ENCODE results near the gene UBE2I.

The UBE2I gene

DNA sequence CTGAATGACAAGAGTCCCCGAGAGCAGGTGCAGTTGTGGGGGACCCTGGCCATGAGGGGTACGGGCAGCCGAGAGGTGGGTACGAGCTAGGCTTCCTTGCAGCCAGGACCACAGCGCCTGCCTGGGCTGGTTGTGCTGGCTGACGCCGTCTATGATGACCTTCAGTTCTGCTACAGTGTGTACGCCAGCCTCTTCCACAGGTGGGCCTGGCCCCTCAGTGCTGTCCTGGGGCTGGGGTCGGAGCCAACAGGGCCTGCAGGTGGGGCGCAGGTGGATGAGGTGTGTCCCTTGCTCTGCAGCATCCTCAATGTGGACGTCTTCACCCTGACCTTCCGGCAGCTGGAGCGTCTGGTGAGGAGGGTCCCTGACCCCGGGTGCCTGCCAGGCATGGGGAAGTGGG lies 35.1 kb downstream of the UBE2I start:
- no peak for DNase-seq

DNA sequence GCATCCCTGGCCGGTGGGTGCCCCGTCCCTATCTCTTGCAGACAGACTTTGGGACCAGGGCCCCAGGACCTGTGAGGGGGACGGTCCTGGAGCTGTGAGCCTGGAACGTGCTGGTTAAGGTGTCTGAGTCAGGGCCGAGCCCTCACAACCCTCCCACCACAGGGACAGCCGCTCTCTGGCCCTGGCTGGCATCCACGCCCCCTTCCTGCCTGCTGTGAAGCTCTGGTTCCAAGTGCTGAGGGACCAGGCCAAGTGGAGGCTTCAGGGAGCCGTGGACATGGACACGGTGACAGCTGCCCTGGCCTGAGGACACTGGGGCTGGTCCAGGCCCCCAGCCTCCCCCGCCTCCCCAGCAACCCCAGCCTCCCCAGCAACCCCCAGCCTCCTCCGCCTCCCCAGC lies 35.7 kb downstream of the UBE2I start:
- no peak for DNase-seq

DNA sequence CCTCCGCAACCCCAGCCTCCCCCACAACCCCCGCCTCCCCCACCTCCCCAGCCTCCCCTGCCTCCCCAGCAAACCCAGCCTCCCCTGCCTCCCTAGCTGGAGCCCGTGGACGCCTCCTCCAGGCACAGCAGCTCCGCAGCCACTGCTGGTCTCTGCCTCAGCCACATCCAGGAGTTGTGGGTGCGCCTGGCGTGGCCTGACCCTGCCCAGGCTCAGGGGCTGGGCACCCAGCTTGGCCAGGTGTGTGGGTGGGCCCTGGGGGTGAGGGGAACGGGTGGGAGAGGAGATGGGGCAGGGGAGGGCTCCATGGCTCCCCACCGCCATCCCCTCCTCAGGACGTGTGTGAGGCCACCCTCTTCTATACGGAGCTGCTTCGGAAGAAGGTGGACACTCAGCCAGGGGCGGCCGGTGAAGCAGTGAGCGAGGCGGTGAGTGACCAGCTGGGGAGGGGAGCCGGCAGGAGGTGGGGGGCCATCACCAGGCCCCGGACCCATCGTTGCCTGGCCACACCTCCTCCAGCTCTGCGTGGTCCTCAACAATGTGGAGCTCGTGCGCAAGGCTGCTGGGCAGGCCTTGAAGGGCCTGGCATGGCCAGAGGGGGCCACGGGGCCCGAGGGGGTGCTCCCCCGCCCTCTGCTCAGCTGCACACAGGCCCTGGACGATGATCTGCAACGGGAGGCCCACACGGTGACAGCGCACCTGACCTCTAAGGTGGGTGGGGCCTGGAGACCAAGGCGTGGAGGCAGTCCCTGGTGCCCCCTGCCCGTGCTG lies 36.4 kb downstream of the UBE2I start:
- DNase-seq, result no peak

DNA sequence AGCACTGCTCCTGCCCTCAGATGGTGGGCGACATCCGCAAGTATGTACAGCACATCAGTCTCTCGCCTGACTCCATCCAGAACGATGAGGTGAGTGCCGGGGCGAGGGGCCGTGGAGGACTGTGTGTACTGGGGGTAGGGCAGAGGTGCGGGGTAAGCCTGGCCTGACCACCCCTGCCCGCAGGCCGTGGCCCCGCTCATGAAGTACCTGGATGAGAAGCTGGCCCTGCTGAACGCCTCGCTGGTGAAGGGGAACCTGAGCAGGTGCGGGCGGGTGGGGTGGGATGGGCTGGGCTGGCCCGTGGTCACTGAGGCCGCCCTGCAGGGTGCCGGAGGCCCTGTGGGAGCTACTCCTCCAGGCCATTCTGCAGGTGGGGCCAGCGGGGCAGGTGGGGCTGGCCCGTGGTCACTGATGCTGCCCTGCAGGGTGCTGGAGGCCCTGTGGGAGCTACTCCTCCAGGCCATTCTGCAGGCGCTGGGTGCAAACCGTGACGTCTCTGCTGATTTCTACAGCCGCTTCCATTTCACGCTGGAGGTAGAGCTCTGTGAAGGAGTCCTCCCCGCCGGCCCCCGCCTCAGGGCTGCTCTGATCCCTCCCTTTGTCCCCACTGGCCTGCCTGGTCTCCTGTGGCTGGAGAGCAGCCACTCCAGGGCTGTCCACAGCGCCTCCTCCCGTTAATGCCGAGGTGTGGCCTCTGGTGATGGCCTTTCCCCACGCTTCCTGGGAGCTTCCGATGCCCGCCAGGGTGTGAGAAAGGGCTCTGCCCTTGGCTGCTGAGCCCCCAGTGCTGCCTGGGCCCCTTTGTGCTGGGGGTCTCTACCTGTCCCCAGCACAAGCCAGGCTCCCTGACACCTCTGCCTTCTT lies 37.2 kb downstream of the UBE2I start:
- no peak for DNase-seq

DNA sequence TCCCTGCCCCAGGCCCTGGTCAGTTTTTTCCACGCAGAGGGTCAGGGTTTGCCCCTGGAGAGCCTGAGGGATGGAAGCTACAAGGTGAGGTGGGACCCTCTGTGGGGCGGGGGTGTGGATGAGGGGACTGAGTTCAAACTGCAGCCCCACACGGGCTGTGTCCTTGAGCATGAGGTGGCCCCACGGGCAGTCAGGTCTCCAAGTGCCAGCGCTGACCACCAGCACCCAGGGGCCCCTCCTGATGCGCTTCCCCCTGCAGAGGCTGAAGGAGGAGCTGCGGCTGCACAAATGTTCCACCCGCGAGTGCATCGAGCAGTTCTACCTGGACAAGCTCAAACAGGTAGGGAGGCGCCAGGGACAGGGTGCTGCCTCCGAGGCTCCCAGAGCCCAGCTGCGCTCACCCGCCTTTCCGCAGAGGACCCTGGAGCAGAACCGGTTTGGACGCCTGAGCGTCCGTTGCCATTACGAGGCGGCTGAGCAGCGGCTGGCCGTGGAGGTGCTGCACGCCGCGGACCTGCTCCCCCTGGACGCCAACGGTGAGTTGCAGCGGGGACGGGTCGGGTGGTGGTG lies 37.9 kb downstream of the UBE2I start:
- DNase-seq, result no peak

DNA sequence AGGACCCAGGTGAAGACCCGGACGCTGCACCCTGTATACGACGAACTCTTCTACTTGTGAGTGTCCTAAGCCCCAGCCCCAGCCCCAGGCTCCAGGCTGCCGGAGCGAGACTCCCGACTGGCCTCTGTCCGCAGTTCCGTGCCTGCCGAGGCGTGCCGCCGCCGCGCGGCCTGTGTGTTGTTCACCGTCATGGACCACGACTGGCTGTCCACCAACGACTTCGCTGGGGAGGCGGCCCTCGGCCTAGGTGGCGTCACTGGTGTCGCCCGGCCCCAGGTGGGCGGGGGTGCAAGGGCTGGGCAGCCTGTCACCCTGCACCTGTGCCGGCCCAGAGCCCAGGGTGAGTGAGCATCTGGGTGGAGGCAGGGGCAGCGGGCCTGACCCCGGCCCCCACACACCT lies 38.5 kb downstream of the UBE2I start:
- no peak for DNase-seq

DNA sequence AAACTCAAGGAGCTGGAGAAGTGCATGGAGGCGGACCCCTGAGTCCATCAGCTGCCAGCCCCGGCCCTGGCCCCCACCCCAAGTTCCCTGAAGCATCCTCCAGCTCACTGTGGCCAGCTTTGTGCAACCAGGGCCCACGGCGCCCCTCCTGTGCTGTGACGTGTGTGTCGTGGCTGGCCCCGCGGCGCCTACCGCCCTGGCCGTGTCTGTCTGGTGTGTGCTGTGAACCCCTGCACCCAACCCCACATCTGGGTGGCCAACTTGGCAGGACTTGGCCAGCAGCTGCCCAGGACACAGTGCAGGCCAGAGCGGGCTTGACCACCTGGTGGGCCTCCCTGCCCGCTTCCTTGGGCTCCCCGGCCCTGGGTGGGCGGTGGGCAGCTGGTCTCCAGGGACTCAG lies 39.0 kb downstream of the UBE2I start:
- no peak for DNase-seq

DNA sequence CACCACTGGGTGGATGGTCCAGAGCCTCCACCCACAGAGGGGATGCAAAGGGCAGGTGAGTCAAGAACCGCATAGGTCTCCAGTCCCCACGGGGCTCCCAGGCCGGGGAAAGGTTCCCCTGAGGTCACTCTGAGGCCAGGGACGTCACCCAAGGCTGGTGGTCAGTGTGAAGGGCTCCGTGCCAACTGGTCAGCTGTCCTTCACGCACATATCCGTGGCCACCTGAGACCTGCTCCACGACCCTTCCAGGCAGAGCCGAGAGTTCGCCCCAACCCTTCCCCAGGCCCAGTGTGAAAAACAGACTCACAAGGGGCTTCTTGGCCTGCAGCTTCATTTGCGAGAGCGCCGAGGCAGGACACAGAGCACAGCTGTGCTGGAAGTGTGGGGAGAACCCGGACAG lies 39.5 kb downstream of the UBE2I start:
- DNase-seq, result no peak

DNA sequence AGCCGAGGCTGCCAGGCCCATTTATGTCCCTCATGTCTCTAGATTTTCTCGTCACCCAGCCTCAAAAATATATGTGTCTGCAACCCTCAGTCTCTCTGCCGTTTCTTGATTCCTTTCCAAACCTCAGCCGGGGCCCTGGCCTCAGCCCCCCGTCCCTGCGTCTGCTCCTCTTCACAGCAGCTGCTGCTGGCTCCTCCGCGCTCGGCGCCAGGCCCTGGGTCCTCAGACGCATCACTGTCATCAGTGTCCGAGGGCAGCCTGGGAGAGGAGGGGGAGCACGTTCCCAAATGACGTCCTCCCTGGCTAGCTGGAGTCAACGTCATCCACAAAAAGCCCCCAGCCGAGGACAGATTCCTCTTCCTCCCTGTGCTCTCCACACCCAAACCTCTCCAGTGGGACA lies 39.9 kb downstream of the UBE2I start:
- no peak for DNase-seq

DNA sequence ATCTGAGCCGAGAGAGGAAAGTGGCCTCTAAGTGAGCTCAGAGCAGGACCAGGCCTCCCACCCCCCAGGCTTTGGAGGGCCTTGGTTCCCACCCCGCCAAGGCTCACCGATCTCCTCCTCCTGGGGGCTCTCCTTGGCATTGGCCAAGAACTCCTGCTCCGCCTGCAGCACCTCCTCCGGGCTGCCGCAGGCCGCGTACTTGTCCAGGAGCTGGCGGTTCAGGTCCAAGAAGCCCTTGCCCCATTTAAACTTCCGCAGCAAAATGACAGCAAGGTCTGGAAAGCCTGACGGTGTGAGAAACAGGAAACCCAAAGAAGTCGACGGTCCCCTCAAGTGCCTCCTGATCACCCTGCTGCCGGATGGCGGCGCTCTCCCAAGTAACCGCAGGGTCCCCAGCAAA lies 40.5 kb downstream of the UBE2I start:
- DNase-seq, result no peak

DNA sequence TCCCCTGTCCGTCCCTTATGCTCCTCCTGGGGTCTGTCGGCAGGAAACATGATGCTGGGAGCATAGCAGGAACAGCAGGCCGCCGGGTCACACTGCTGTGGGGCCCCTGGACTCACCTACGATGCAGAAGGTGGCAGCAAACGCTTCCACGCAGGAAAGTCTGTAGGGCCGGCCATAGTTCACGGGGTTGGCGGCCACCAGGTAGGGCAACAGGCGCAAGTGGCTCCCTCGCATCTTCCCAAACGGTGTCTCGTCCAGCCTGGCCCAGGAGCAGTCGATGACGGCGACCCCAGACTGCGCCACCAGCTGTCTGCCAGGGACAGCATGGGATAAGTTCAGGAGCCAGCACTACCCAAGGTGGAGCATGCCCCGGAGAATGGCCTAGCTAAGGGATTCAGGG lies 41.3 kb downstream of the UBE2I start:
- DNase-seq, result no peak

DNA sequence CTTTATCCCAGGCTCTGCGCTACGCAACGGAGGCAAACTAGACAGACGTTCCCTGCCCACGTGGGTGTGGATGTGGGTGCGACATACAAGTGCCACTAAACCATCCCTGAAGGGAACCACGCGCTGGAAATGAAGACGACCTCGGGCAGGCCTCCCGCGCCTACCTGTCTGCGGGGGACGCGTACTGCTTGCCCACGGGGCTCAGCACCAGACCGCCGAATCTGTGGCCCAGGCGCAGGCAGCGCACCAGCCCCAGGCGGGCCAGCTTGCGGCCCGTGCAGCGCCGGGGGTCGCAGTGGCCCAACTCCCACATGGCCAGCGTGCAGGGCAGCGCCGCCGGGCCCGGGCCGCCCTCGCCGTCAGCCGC lies 41.8 kb downstream of the UBE2I start:
- no peak for DNase-seq

DNA sequence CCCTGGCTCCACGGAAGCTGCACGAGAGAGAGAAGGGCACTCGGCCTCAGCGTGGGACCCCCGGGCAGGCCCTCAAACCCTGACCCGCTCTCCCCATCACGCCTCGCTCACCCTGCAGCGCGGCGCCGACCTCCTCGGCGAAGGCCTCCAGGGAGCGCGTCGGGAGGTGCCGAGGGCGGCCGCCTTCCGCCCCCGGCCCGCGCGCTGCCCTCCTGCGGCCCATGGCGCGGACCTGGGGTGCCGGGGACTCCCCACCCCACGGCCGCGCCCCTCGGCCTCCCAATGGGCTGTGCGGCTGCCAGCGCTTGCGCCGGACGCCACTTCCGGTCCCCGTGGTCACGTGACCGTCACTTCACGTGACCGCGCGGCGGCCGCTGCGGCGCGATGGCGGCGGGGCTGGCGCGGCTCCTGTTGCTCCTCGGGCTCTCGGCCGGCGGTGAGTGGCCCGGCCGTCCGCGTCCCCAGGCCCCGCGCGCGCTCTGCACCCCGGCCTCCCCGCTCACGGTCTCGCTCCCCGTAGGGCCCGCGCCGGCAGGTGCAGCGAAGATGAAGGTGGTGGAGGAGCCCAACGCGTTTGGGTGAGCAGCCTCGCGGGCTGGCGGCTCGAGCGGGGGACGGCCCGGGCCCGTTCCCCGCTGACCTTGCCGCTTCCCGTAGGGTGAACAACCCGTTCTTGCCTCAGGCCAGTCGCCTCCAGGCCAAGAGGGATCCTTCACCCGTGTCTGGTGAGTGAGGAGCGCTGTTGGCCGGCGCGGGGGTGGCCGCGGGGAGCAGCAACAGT lies 42.3 kb downstream of the UBE2I start, which contains the start of the genes GNPTG and TSR3:
Gene GNPTG (plus strand): TSS at position 350 of the 781 bp plus-strand sequence. CDS start 35 bp downstream, at position 385.
Gene TSR3 (minus strand): TSS at position 297 of the 781 bp plus-strand sequence. CDS start 74 bp downstream, at position 223.
- peak; percentile 45 for DNase-seq

DNA sequence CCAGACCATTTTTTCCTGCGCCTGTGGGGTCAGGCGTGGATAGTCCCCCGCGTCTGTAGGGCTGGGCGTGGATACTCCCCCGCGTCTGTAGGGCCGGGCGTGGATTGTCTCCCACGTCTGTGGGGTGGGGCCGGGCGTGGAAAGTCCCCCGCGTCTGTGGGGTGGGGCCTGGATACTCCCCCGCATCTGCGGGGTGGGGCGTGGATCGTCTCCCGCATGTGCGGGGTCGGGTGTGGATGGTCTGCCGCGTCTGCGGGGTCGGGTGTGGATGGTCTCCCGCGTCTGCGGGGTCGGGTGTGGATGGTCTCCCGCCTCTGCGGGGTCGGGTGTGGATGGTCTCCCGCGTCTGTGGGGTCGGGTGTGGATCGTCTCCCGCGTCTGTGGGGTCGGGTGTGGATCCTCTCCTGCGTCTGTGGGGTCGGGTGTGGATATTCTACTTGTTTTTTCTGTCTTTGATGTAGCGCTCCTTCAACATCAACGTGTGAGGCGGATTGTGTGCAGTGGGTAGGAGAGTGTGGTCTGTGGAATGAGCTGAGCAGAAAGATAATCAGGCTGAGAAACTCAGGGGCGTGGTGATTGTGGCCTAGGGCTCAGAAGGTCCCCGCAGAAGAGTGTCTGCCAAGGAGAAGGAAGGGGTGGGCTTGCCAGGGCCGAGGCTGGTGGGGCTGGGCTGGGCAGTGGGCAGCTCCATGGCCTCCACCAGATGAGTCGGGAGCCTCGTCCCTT lies 45.5 kb downstream of the UBE2I start:
- no peak for DNase-seq

DNA sequence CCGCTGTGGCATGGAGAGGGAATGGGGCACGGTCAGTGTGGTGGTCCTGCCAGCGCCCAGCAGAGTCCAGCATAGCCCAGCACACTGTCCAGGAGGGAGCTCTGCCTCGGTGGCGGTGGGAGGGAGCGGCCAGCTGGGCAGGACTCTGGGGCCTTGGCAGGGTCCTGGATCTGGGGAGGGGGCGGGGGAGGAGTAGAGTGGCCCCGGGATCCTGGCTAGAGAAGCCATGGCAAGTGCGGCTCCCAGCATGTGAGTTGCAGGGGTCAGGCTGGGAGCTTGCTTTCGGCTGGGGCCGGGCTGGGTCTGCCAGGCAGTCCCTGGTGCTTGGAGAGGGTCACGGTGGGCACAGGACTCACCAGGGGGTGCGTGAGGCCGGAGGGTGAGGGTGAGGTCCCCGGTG lies 46.2 kb downstream of the UBE2I start:
- no peak for DNase-seq

DNA sequence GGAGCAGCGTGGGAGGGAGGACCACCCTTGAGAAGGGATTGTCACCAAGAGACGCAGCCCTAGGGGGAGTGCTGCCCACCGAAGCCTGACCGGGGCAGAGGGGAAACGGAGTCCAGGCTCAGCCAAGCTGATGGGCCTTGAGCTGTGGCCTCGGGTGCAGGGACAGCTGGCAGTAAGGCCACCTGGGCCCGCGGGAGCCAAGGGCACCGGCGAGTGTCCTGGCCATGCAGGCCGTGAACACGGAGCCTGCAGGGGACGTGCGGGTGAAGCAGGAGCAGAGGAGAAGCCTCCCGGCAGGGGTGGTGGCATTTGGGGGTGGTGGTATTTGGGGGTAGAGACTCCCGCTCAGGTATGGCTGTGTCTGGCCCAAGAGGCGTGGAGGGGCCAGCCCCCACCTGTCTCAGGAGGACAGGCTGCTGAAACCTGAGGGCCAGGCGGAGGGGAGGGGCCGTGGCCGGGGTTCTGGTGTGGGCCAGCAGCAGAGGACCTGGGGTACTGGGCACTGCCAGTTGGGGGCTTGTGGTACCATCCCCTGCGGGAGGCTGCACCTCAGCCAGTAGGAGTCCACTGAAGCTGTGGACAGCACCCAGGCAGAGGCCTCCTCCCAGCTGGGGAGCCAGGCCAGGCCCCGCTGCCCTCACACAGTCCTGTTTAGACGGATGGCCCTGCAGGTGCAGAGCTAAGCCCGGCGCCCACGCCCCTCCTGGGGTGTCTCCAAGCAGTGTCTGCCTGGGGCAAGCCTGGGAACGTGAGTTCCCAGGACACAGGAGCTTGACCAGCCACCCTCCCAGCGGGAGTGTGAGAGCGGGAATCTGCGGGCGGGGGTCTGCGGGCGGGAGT lies 46.8 kb downstream of the UBE2I start:
- DNase-seq, result no peak

DNA sequence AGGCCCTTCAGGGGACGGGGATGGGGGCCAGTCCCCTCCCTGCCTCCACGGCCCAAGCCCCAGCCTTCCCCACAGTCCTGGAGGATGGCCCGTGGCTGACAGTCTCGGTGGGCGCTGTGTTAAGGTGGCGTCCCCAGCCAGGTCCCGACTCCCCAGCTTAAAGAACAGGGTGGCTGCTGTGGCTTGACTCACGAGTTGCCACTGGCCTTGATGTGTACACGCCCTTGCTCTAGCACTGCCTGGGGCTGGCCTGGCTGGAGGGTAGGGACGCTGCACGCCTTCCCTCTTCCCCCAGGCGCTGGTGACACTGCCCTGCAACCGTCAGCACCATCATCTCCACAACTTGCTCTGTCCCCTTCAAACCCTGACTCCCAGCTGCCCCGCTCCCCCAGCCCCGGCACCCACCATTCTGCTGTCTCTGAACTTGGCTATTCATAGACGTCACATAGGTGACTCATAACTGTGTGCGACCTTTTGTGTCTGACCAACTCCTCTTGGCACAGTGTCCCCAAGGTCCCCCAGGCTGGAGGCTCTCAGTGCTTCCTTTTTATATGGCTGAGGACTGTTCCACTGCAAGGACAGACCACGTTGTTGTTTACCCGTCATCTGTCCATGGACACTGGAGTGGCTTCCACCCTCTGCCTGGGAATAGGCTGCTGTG lies 48.6 kb downstream of the UBE2I start:
- DNase-seq, result no peak

DNA sequence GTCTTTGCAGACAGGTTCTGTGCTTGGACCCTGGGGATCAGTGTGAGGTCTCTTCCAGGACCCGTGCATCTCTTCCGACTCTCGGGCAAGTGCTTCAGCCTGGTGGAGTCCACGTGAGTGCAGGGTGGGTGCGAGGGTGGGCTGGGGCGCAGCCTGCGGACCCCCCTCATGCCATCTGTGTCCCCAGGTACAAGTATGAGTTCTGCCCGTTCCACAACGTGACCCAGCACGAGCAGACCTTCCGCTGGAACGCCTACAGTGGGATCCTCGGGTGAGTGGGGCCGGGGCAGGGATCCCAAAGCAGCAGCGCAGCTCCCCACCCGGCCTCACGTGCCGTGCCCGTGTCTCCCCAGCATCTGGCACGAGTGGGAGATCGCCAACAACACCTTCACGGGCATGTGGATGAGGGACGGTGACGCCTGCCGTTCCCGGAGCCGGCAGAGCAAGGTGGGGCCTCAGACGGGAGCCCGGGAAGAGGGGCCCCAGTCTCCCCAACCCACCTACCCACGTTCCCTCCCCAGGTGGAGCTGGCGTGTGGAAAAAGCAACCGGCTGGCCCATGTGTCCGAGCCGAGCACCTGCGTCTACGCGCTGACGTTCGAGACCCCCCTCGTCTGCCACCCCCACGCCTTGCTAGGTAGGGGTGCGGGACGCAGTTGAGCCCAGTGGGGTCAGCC lies 52.4 kb downstream of the UBE2I start:
- no peak for DNase-seq

DNA sequence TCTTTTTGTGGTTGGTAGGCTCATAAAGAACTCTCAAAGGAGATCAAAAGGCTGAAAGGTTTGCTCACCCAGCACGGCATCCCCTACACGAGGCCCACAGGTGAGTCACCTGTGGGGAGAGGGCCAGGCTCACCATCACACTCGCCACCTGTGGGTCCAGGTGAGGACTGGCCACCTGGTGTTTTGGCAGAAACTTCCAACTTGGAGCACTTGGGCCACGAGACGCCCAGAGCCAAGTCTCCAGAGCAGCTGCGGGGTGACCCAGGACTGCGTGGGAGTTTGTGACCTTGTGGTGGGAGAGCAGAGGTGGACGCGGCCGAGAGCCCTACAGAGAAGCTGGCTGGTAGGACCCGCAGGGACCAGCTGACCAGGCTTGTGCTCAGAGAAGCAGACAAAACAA lies 53.4 kb downstream of the UBE2I start:
- no peak for DNase-seq

DNA sequence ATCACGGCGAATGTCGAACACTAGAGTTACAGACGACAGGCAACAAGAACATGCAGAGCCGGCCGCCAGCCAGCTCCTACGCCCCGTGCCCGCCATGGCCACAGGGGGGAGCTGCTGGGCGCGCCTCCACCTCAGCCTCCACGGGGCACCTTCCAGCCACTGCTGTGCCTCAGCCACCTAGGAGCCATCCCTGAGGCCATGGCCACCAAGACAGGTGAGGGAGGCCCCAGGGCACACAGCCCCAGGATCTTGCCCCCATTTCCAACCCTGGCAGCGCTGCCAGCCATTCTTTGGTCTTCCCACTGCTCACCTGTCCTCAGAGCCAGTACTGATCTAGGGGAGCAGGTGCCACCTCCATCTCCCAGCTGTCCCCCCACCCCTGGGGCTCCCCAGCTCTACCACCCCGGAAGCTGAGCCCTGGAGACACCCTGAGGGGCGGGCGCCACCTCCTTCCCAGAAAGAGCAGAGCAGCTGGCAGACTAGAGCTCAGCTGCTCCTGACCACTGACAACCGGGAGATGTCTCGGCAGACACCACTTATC lies 54.1 kb downstream of the UBE2I start:
- no peak for DNase-seq

All from GF-D8 (cell line).